T-cell (primary cell): ENCODE measurements around the gene MT2A. TPM values are rescaled to one million over a fixed set of nuclear protein-coding genes. Genes with fewer than 3 reads are reported as not detected.

ENCODE experiments used
- ATAC-seq, 4 experiments: fragments of 200-7000 bp in 3 of 4; fragments of 150-1000 bp in 1 of 4; cut with Tn5 transposase; replicated peaks in 1 of 4; 1 replicate in 3 of 4; 2 replicates in 1 of 4; pipeline ENCODE4 v1.10.0; 2021; ENCODE audit warnings: moderate library complexity in 3 of 4, mild to moderate bottlenecking in 2 of 4, moderate number of reproducible peaks in 1 of 4
- CTCF ChIA-PET, 2 donors: fragments of 300-600 bp; sonication (Branson Sonifier 250); formaldehyde crosslinking; loops; one replicate each; lab custom pipeline; 2022; ENCODE audit warnings: antibody characterized with exemption in 2 of 2; lab: Charles Lee
- POLR2A ChIA-PET, 2 donors: fragments of 300-600 bp; sonication (Branson Sonifier 250); formaldehyde crosslinking; loops; one replicate each; lab custom pipeline; 2022; ENCODE audit warnings: antibody characterized with exemption in 2 of 2; lab: Charles Lee
- DNase-seq, 35 experiments: peaks; one replicate each; pipeline versions ENCODE4 v3.0.0 to v3.0.0-alpha.2; 2013 to 2023
- H3K27ac ChIP-seq: one replicate; pipeline ENCODE4 v1.5.1; 2013; ENCODE audit warnings: low read length
- H3K27me3 ChIP-seq, 2 experiments: replicated peaks in 1 of 2; 1 replicate in 1 of 2; 2 replicates in 1 of 2; pipeline versions ENCODE4 v1.6.1 to v1.7.0; 2013; ENCODE audit warnings: low read length in 1 of 2, mixed read lengths in 1 of 2; ENCODE audit not compliant: control insufficient read depth in 2 of 2, insufficient read depth in 2 of 2; ENCODE audit errors: extremely low read depth in 1 of 2
- H3K36me3 ChIP-seq, 2 donors: 1 replicate in 1 of 2; 2 replicates in 1 of 2; pipeline versions ENCODE4 v1.6.1 to v1.7.0; 2013; ENCODE audit warnings: low read length in 1 of 2; ENCODE audit not compliant: control insufficient read depth in 2 of 2, insufficient read depth in 1 of 2; ENCODE audit errors: extremely low read depth in 1 of 2
- H3K4me1 ChIP-seq, 2 experiments: 1 replicate in 1 of 2; 2 replicates in 1 of 2; pipeline versions ENCODE4 v1.6.1 to v1.7.0; 2013; ENCODE audit warnings: low read length in 2 of 2, mixed read lengths in 1 of 2; ENCODE audit not compliant: insufficient read depth in 2 of 2, control insufficient read depth in 1 of 2; ENCODE audit errors: extremely low read depth in 1 of 2
- H3K4me3 ChIP-seq, 2 donors: 1 replicate in 1 of 2; 2 replicates in 1 of 2; pipeline versions ENCODE4 v1.5.1 to v1.7.0; 2013; ENCODE audit warnings: mild to moderate bottlenecking in 2 of 2, low read length in 1 of 2, moderate library complexity in 1 of 2; ENCODE audit not compliant: control insufficient read depth in 1 of 2; ENCODE audit errors: extremely low read depth in 1 of 2
- H3K9me3 ChIP-seq: 2 replicates; pipeline ENCODE4 v1.7.0; 2013
- H3K27ac Mint-ChIP-seq, 2 donors: one replicate each; pipeline ENCODE4 v1.8.0; 2020 to 2021; ENCODE audit warnings: mild to moderate bottlenecking in 2 of 2, mixed read lengths in 2 of 2
- H3K27me3 Mint-ChIP-seq, 2 donors: one replicate each; pipeline ENCODE4 v1.8.0; 2021 to 2022; ENCODE audit warnings: mixed read lengths in 2 of 2
- H3K36me3 Mint-ChIP-seq: one replicate; pipeline ENCODE4 v1.8.0; 2021; ENCODE audit warnings: mixed read lengths
- H3K4me1 Mint-ChIP-seq, 3 donors: one replicate each; pipeline ENCODE4 v1.8.0; 2020 to 2022; ENCODE audit warnings: mixed read lengths in 3 of 3, mild to moderate bottlenecking in 1 of 3
- H3K4me3 Mint-ChIP-seq, 3 donors: one replicate each; pipeline ENCODE4 v1.8.0; 2020 to 2022; ENCODE audit warnings: mild to moderate bottlenecking in 3 of 3, mixed read lengths in 3 of 3, moderate library complexity in 3 of 3
- H3K9me3 Mint-ChIP-seq, 3 donors: one replicate each; pipeline ENCODE4 v1.8.0; 2020 to 2022; ENCODE audit warnings: mixed read lengths in 3 of 3
- WGBS: methylation state at CpG from one replicate; pipeline ENCODE4 v1.1.5; 2013; ENCODE audit warnings: missing lambda C conversion rate; ENCODE audit not compliant: insufficient coverage; 5-methylcytosine and 5-hydroxymethylcytosine counted together
- total RNA-seq, 35 experiments: library from RNA in 6 of 35; stranded (reverse) in 6 of 35; fragments of 120-200 nt in 1 of 35; gene quantifications; one replicate each; pipeline versions ENCODE4 v1.2.1 to v1.2.4 and lab custom pipeline; 2013 to 2026

The MT2A gene
- total RNA-seq, 5 donors from 2014 or later (not counting 1 experiment from before 2014, with no cell fraction given), result 46.8 to 71.4 (median 57.1) TPM

GRCh38 chr16:56625943-56626654 lies 17.7 kb downstream of the MT2A start:
- Mint-ChIP-seq H3K36me3 (no peaks in the 10 kb centered on the region), H3K4me3 (peak overlapping the region; percentile 82 to 88 (median 86)), H3K9me3 (no peaks in the 10 kb centered on the region), H3K27ac (peak overlapping the region; percentile 34 to 69), H3K27me3 (peaks cover 8 to 19% of the 10 kb centered on the region in 2 donors), H3K4me1 (peaks cover 13 to 20% (median 16%) of the 10 kb centered on the region in 3 donors)
- H3K27ac ChIP-seq, result peak overlapping the region; percentile 29
- peaks cover 17 to 23% of the 10 kb centered on the region in 2 experiments for H3K27me3 ChIP-seq
- peak overlapping the region; percentile 56 to 65 for H3K4me3 ChIP-seq
- peaks cover 0 to 21% of the 10 kb centered on the region in 2 experiments for H3K4me1 ChIP-seq
- WGBS, result 26% methylated on average over 8 of the region's 16 CpGs
- DNase-seq, result no peak
- ChIA-PET CTCF (interaction anchor here in 1 of 2 donors (1.0 kb wide), 1 partner anchor 76 kb away, joined by 7 read pairs; no protein-coding TSS in a partner anchor), POLR2A (interaction anchor here (0.5 to 1.1 kb wide), 4 partner anchors 18 to 311 kb away, joined by 3 to 9 read pairs (median 6); partner anchors contain the start of gene MT2A (in 1 of the 2))
- ATAC-seq, result peak in 3 of 4 experiments; percentile 24 to 39 (median 25)
- H3K9me3 ChIP-seq, result no peaks in the 10 kb centered on the region
- no peaks in the 10 kb centered on the region for H3K36me3 ChIP-seq

- Histone ChIP-seq H3K36me3 (no peaks in the 10 kb centered on the region), H3K27me3 (peaks cover 20 to 29% of the 10 kb centered on the region in 2 experiments), H3K27ac (no peak overlapping the region), H3K4me3 (no peak overlapping the region), H3K4me1 (peaks cover 0 to 22% of the 10 kb centered on the region in 2 experiments), H3K9me3 (no peaks in the 10 kb centered on the region)
- DNase-seq, result no peak
- ATAC-seq, result no peak
- H3K27me3 Mint-ChIP-seq, result peaks cover 14 to 24% of the 10 kb centered on the region in 2 donors
- ChIA-PET POLR2A (no interaction called here), CTCF (no interaction called here)
- H3K4me3 Mint-ChIP-seq, result peak overlapping the region in 1 of 3 donors; percentile 86
- peaks cover 16 to 22% (median 18%) of the 10 kb centered on the region in 3 donors for H3K4me1 Mint-ChIP-seq
- no peaks in the 10 kb centered on the region for H3K9me3 Mint-ChIP-seq
- 84% methylated on average over 6 of the region's 7 CpGs for WGBS
- no peak overlapping the region for H3K27ac Mint-ChIP-seq
- H3K36me3 Mint-ChIP-seq, result no peaks in the 10 kb centered on the region
These were observed 18.3 kb downstream of the MT2A start for GRCh38 chr16:56626685-56627084.

GRCh38 chr16:56628486-56629350 lies 20.3 kb downstream of the MT2A start:
- no peak overlapping the region for H3K27ac Mint-ChIP-seq
- no peaks in the 10 kb centered on the region for H3K9me3 Mint-ChIP-seq
- peaks cover 24 to 30% (median 26%) of the 10 kb centered on the region in 3 donors for H3K4me1 Mint-ChIP-seq
- H3K36me3 Mint-ChIP-seq, result no peaks in the 10 kb centered on the region
- H3K36me3 ChIP-seq, result no peaks in the 10 kb centered on the region
- CTCF ChIA-PET, result no interaction called here
- H3K4me1 ChIP-seq, result peaks cover 0 to 35% of the 10 kb centered on the region in 2 experiments
- DNase-seq (no peak), ATAC-seq (no peak)
- peaks cover 24 to 49% of the 10 kb centered on the region in 2 experiments for H3K27me3 ChIP-seq
- H3K9me3 ChIP-seq, result no peaks in the 10 kb centered on the region
- POLR2A ChIA-PET, result interaction anchor here in 1 of 2 donors (0.6 to 0.9 kb wide), 2 partner anchors 14 to 710 kb away, joined by 3 to 6 read pairs; no protein-coding TSS in a partner anchor
- H3K4me3 ChIP-seq, result no peak overlapping the region
- H3K4me3 Mint-ChIP-seq, result no peak overlapping the region
- no peak overlapping the region for H3K27ac ChIP-seq
- WGBS, result 79% methylated on average over 6 of the region's 9 CpGs
- peaks cover 28 to 40% of the 10 kb centered on the region in 2 donors for H3K27me3 Mint-ChIP-seq

- CTCF ChIA-PET, result no interaction called here
- H3K4me3 Mint-ChIP-seq, result no peak overlapping the region
- H3K27me3 ChIP-seq, result peaks cover 27 to 53% of the 10 kb centered on the region in 2 experiments
- H3K4me1 ChIP-seq, result peaks cover 0 to 35% of the 10 kb centered on the region in 2 experiments
- ATAC-seq (no peak), DNase-seq (no peak)
- H3K36me3 Mint-ChIP-seq, result no peaks in the 10 kb centered on the region
- H3K36me3 ChIP-seq, result no peaks in the 10 kb centered on the region
- WGBS, result 76% methylated on average over 2 of the region's 3 CpGs
- no peak overlapping the region for H3K4me3 ChIP-seq
- H3K9me3 Mint-ChIP-seq, result no peaks in the 10 kb centered on the region
- no peak overlapping the region for H3K27ac ChIP-seq
- POLR2A ChIA-PET, result interaction anchor here in 1 of 2 donors (0.9 kb wide), 1 partner anchor 15 kb away, joined by 6 read pairs; no protein-coding TSS in a partner anchor
- H3K9me3 ChIP-seq, result no peaks in the 10 kb centered on the region
- H3K27ac Mint-ChIP-seq, result no peak overlapping the region
- H3K27me3 Mint-ChIP-seq, result peaks cover 35 to 49% of the 10 kb centered on the region in 2 donors
- peaks cover 25 to 34% (median 26%) of the 10 kb centered on the region in 3 donors for H3K4me1 Mint-ChIP-seq
These were observed 21.1 kb downstream of the MT2A start for GRCh38 chr16:56629531-56629930.

DNA sequence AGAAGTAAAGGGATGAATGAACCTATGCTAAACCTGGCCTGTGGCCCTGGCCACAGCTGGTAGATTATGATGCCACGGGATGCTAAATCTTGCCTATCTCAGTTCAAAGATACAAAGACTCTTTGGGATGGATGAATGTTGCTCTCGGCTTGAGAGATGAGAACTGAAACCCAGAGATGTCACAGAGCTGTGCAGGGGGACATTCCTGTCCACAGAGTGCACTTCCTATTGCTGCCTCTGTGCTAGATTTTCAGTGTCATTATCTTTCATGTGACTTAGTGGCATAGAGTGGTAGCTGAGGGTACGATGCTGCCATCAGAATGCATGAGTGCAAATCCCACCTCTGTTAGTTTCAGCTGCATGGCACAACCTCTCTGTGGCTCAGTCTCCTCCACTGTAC lies 21.8 kb downstream of the MT2A start:
- Histone ChIP-seq H3K9me3 (no peaks in the 10 kb centered on the region), H3K27ac (no peak overlapping the region), H3K27me3 (peaks cover 25 to 59% of the 10 kb centered on the region in 2 experiments), H3K4me1 (peaks cover 0 to 36% of the 10 kb centered on the region in 2 experiments), H3K4me3 (no peak overlapping the region), H3K36me3 (no peaks in the 10 kb centered on the region)
- no peak for ATAC-seq
- CTCF ChIA-PET, result no interaction called here
- H3K9me3 Mint-ChIP-seq, result no peaks in the 10 kb centered on the region
- peaks cover 41 to 52% of the 10 kb centered on the region in 2 donors for H3K27me3 Mint-ChIP-seq
- 62% methylated on average over 2 of the region's 3 CpGs for WGBS
- no peak overlapping the region for H3K4me3 Mint-ChIP-seq
- POLR2A ChIA-PET, result no interaction called here
- no peaks in the 10 kb centered on the region for H3K36me3 Mint-ChIP-seq
- DNase-seq, result no peak
- H3K4me1 Mint-ChIP-seq, result peaks cover 25 to 35% (median 27%) of the 10 kb centered on the region in 3 donors
- no peak overlapping the region for H3K27ac Mint-ChIP-seq

DNA sequence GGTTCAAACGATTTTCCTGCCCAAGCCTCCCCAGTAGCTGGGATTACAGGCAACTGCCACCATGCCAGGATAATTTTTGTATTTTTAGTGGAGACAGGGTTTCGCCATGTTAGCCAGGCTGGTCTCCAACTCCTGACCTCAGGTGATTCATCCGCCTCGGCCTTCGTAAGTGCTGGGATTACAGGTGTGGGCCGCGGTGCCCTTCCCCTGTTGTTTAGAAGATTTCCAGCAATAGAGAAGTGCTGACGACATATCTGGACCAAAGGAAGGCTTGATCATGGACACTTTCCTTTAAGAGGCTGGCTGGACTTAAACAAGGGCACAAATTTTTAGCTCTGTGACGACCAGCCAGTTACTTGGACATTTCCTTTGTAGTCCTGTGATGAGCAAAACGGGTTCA lies 22.8 kb downstream of the MT2A start:
- H3K9me3 ChIP-seq, result no peaks in the 10 kb centered on the region
- Mint-ChIP-seq H3K27ac (no peak overlapping the region), H3K4me1 (peaks cover 20 to 34% (median 25%) of the 10 kb centered on the region in 3 donors), H3K36me3 (no peaks in the 10 kb centered on the region), H3K27me3 (peaks cover 43 to 55% of the 10 kb centered on the region in 2 donors), H3K9me3 (no peaks in the 10 kb centered on the region), H3K4me3 (peak overlapping the region in 1 of 3 donors; percentile 84)
- no peak overlapping the region for H3K27ac ChIP-seq
- WGBS, result 93% methylated on average over 7 of the region's 10 CpGs
- ChIA-PET CTCF (no interaction called here), POLR2A (interaction anchor here in 1 of 2 donors (0.7 kb wide), 1 partner anchor 101 kb away, joined by 3 read pairs; no protein-coding TSS in a partner anchor)
- H3K4me3 ChIP-seq, result no peak overlapping the region
- ATAC-seq, result no peak
- peaks cover 24 to 61% of the 10 kb centered on the region in 2 experiments for H3K27me3 ChIP-seq
- peaks cover 0 to 34% of the 10 kb centered on the region in 2 experiments for H3K4me1 ChIP-seq
- H3K36me3 ChIP-seq, result no peaks in the 10 kb centered on the region
- no peak for DNase-seq
